ENCODE data around the gene HTR2A.

DNA sequence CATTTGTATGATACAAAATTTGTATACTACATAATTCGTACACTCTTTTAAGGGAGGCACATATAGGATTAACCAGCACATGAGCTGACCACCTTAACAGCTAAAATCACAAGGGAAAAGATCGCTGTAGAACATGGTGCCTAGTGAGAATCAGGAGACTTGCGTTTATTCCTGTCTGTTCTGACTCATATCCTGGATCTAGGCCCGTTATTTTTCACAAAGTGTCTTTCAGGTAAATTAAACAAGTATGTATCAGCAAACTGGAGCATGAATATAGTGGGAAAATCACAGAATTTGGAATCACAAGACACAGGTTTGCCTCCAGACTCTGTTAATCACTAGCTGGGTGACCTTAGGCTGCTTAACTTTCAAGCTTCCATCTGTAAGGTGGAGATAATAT, 52.4 kb downstream of the HTR2A start:
- TF ChIP-seq, protein P1, sequence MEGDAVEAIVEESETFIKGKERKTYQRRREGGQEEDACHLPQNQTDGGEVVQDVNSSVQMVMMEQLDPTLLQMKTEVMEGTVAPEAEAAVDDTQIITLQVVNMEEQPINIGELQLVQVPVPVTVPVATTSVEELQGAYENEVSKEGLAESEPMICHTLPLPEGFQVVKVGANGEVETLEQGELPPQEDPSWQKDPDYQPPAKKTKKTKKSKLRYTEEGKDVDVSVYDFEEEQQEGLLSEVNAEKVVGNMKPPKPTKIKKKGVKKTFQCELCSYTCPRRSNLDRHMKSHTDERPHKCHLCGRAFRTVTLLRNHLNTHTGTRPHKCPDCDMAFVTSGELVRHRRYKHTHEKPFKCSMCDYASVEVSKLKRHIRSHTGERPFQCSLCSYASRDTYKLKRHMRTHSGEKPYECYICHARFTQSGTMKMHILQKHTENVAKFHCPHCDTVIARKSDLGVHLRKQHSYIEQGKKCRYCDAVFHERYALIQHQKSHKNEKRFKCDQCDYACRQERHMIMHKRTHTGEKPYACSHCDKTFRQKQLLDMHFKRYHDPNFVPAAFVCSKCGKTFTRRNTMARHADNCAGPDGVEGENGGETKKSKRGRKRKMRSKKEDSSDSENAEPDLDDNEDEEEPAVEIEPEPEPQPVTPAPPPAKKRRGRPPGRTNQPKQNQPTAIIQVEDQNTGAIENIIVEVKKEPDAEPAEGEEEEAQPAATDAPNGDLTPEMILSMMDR (IDR thresholded peaks at IDR 0.05) = no peak
- TF ChIP-seq POLR2A (IDR thresholded peaks at IDR 0.05) = no peak
- no peak for TF ChIP-seq POLR2AphosphoS5 (IDR thresholded peaks at IDR 0.05; ENCODE audit: insufficient read depth in 1 of 2, low read depth in 1 of 2)
